Neural progenitor cell (in vitro differentiated cells): ENCODE data around the gene CHCHD10. TPM values are rescaled to one million over a fixed set of nuclear protein-coding genes. Genes with fewer than 3 reads are reported as not detected.

Source experiments
- DNase-seq: peaks from one replicate; pipeline ENCODE4 v3.0.0-alpha.2; 2016; ENCODE audit warnings: low spot score
- H2AFZ ChIP-seq: fragments of 200-600 bp; sonication (generic); replicated peaks from 2 replicates; pipeline ENCODE4 v1.6.1; 2016; ENCODE audit warnings: antibody characterized with exemption
- H3F3A ChIP-seq: fragments of 200-600 bp; sonication (generic); 2 replicates; pipeline ENCODE4 v1.6.1; 2016; ENCODE audit warnings: antibody characterized with exemption, low read depth
- H3K27ac ChIP-seq: fragments of 200-600 bp; sonication (generic); 2 replicates; pipeline ENCODE4 v1.5.1; 2016; ENCODE audit warnings: mild to moderate bottlenecking
- H3K27me3 ChIP-seq: fragments of 200-600 bp; sonication (generic); 2 replicates; pipeline ENCODE4 v1.6.1; 2016; ENCODE audit warnings: mild to moderate bottlenecking, moderate library complexity
- H3K36me3 ChIP-seq: fragments of 200-600 bp; sonication (generic); 2 replicates; pipeline ENCODE4 v1.5.1; 2016
- H3K4me1 ChIP-seq: fragments of 200-600 bp; sonication (generic); 2 replicates; pipeline ENCODE4 v1.6.1; 2016; ENCODE audit warnings: mixed run types
- H3K4me2 ChIP-seq: fragments of 200-600 bp; sonication (generic); 2 replicates; pipeline ENCODE4 v1.6.1; 2016
- H3K4me3 ChIP-seq: fragments of 200-600 bp; sonication (generic); 2 replicates; pipeline ENCODE4 v1.5.1; 2016
- H3K79me2 ChIP-seq: fragments of 200-600 bp; sonication (generic); 2 replicates; pipeline ENCODE4 v1.6.1; 2016; ENCODE audit warnings: low read depth
- H3K9ac ChIP-seq: fragments of 200-600 bp; sonication (generic); 2 replicates; pipeline ENCODE4 v1.6.1; 2016
- H3K9me3 ChIP-seq: fragments of 200-600 bp; sonication (generic); 2 replicates; pipeline ENCODE4 v1.5.1; 2016; ENCODE audit warnings: low read depth
- H4K20me1 ChIP-seq: fragments of 200-600 bp; sonication (generic); 2 replicates; pipeline ENCODE4 v1.6.1; 2016; ENCODE audit warnings: low read depth
- H3K27ac Mint-ChIP-seq: 3 replicates; pipeline ENCODE4 v1.8.0; 2021; ENCODE audit warnings: mixed read lengths
- H3K27me3 Mint-ChIP-seq: 2 replicates; pipeline ENCODE4 v1.8.0; 2022; ENCODE audit warnings: low read depth, mild to moderate bottlenecking, inconsistent platforms, moderate library complexity, mixed read lengths; ENCODE audit not compliant: insufficient read depth
- H3K36me3 Mint-ChIP-seq: 3 replicates; pipeline ENCODE4 v1.8.0; 2021; ENCODE audit warnings: mixed read lengths
- H3K4me1 Mint-ChIP-seq: 3 replicates; pipeline ENCODE4 v1.8.0; 2021; ENCODE audit warnings: mixed read lengths
- H3K4me3 Mint-ChIP-seq: 3 replicates; pipeline ENCODE4 v1.8.0; 2021; ENCODE audit warnings: mild to moderate bottlenecking, moderate library complexity, mixed read lengths
- H3K9me3 Mint-ChIP-seq: 3 replicates; pipeline ENCODE4 v1.8.0; 2020; ENCODE audit warnings: mixed read lengths
- EZH2 ChIP-seq: fragments of 200-600 bp; sonication (generic); IDR thresholded peaks from 2 replicates; pipeline ENCODE4 v1.6.1; 2017; ENCODE audit warnings: antibody characterized with exemption, mild to moderate bottlenecking, moderate library complexity
- EZH2phosphoT487 ChIP-seq: fragments of 200-600 bp; sonication (generic); IDR thresholded peaks from 2 replicates; pipeline ENCODE4 v1.6.1; 2017; ENCODE audit warnings: antibody characterized with exemption
- total RNA-seq: library from RNA; depleted of rRNA; stranded (reverse); fragments of >200 nt; gene quantifications from 2 replicates; pipeline ENCODE4 v1.2.3, GENCODE V29; 2015; ENCODE audit warnings: low replicate concordance
- TF ChIP-seq, protein P1 (sequence below): fragments of 200-600 bp; sonication (generic); IDR thresholded peaks from 2 replicates; pipeline ENCODE4 v1.5.1; 2017; ENCODE audit warnings: antibody characterized with exemption, mild to moderate bottlenecking

Gene CHCHD10
- total RNA-seq, 1 donor from 2014 or later = 9.1 TPM

DNA sequence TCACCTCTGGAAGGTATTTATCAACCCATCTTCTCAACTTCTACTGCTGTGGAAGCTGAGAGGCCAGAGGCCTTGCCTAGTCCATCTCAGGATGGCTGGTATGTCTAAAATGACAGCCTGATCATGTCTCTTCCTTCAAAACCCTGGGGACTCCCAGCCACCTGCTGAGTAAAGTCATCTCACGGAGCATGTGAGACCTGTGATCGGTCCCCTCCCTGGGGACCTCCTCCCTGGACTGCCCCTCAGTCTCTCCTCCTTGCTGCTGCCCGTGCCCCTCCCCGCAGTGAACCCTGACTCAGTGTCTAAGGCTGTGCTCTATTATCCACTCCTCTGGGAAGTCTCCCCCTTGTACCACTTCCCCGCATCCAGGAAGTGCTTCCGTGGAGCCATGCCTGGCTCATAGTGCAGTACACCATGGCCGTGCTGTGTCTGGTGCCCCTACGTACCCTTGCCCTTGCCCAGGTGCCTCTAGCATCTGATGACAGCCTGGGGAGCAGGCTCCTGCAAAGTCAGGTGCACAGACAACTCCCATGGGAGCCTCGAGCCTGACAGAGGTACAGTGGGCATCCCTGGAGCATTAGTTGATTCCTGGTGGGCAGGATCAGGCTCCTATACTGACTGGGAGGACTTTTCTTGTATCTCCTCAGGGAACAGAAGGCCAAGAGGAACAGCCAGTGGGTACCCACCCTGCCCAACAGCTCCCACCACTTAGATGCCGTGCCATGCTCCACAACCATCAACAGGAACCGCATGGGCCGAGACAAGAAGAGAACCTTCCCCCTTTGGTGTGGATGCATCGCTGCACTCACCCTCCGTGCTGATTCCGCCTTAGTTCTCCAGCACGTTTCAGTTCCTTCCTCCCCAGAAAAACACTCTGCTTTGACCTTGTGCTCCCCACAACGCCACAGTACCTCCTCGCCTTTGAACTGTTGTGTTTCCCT, 32.8 kb upstream of the CHCHD10 start:
- H3K27me3 Mint-ChIP-seq = peaks cover 2% of the 10 kb centered on the region
- peak overlapping the region; percentile 57 for H3K27ac Mint-ChIP-seq
- no peaks in the 10 kb centered on the region for H3K4me1 Mint-ChIP-seq
- H3K27me3 ChIP-seq = no peaks in the 10 kb centered on the region
- peaks cover 2% of the 10 kb centered on the region for H4K20me1 ChIP-seq
- no peak overlapping the region for H3K4me3 ChIP-seq
- H3K27ac ChIP-seq = no peak overlapping the region
- H3K9ac ChIP-seq = no peak overlapping the region
- TF ChIP-seq, protein P1, sequence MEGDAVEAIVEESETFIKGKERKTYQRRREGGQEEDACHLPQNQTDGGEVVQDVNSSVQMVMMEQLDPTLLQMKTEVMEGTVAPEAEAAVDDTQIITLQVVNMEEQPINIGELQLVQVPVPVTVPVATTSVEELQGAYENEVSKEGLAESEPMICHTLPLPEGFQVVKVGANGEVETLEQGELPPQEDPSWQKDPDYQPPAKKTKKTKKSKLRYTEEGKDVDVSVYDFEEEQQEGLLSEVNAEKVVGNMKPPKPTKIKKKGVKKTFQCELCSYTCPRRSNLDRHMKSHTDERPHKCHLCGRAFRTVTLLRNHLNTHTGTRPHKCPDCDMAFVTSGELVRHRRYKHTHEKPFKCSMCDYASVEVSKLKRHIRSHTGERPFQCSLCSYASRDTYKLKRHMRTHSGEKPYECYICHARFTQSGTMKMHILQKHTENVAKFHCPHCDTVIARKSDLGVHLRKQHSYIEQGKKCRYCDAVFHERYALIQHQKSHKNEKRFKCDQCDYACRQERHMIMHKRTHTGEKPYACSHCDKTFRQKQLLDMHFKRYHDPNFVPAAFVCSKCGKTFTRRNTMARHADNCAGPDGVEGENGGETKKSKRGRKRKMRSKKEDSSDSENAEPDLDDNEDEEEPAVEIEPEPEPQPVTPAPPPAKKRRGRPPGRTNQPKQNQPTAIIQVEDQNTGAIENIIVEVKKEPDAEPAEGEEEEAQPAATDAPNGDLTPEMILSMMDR = no peak
- TF ChIP-seq EZH2phosphoT487 (no peak), EZH2 (no peak)
- no peak overlapping the region for H3K4me3 Mint-ChIP-seq
- no peaks in the 10 kb centered on the region for H3K9me3 Mint-ChIP-seq
- no peaks in the 10 kb centered on the region for H3K4me1 ChIP-seq
- no peaks in the 10 kb centered on the region for H3K9me3 ChIP-seq
- DNase-seq = no peak
- H3K36me3 Mint-ChIP-seq = peaks cover 50% of the 10 kb centered on the region
- H3K4me2 ChIP-seq = no peak overlapping the region
- no peak overlapping the region for H2AFZ ChIP-seq
- no peaks in the 10 kb centered on the region for H3F3A ChIP-seq
- peaks cover 8% of the 10 kb centered on the region for H3K36me3 ChIP-seq
- peaks cover 5% of the 10 kb centered on the region for H3K79me2 ChIP-seq

DNA sequence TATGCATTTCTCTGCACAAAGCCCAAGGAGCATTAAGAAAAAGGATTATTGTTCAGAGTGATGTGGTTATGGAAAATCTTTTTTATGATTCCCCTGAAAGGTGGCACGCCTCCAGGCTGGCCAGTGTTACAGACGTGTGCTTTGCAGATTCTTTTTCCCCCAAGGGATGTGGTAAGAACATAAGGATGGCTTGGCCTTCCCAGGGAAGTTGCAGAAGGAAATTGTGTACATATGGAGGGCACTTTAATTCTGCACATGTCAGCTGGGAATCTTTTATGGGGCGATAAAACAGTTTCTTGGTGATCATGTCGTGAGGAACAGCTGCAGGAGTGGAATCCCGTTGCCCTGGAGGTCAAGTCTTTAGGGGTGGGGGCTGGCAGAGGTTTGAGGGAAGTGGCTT, 28.7 kb upstream of the CHCHD10 start:
- H3K36me3 ChIP-seq = no peaks in the 10 kb centered on the region

DNA sequence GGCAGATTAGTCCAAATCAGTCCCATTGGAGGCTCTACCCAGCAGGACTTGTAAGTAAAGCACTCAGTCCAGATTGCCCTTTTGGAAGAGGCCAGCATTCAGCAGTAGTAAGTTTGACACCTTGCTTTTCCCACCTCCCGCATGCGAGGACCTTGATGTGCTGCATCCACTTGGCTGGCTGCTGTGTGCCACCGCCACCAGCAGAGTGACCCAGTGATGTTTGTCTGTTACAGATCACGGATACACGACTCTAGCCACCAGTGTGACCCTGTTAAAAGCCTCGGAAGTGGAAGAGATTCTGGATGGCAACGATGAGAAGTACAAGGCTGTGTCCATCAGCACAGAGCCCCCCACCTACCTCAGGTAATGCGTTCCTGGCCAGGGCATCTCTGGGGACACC, 25.6 kb upstream of the CHCHD10 start:
- H3K36me3 Mint-ChIP-seq = peaks cover 32% of the 10 kb centered on the region

More for the DNA sequence above, 28.7 kb upstream of the CHCHD10 start:
- Histone ChIP-seq H3K79me2 (peaks cover 26% of the 10 kb centered on the region), H3K9ac (no peak overlapping the region), H2AFZ (no peak overlapping the region), H3K4me2 (no peak overlapping the region), H4K20me1 (peaks cover 23% of the 10 kb centered on the region), H3K27ac (no peak overlapping the region), H3K4me1 (no peaks in the 10 kb centered on the region), H3K27me3 (no peaks in the 10 kb centered on the region), H3F3A (no peaks in the 10 kb centered on the region), H3K9me3 (no peaks in the 10 kb centered on the region), H3K4me3 (no peak overlapping the region)
- H3K4me3 Mint-ChIP-seq = no peak overlapping the region
- peaks cover 2% of the 10 kb centered on the region for H3K27me3 Mint-ChIP-seq
- no peak for DNase-seq
- peaks cover 42% of the 10 kb centered on the region for H3K36me3 Mint-ChIP-seq
- H3K27ac Mint-ChIP-seq = no peak overlapping the region
- H3K9me3 Mint-ChIP-seq = no peaks in the 10 kb centered on the region
- no peaks in the 10 kb centered on the region for H3K4me1 Mint-ChIP-seq
- TF ChIP-seq EZH2phosphoT487 = no peak
- TF ChIP-seq, protein P1 = no peak
- TF ChIP-seq EZH2 = no peak

More for the DNA sequence above, 25.6 kb upstream of the CHCHD10 start:
- DNase-seq = no peak
- Histone ChIP-seq H3F3A (no peaks in the 10 kb centered on the region), H4K20me1 (peaks cover 54% of the 10 kb centered on the region), H3K27ac (no peak overlapping the region), H3K4me3 (no peak overlapping the region), H3K36me3 (no peaks in the 10 kb centered on the region), H3K79me2 (peaks cover 57% of the 10 kb centered on the region), H3K4me1 (peaks cover 13% of the 10 kb centered on the region), H3K27me3 (no peaks in the 10 kb centered on the region), H3K9ac (no peak overlapping the region), H3K9me3 (no peaks in the 10 kb centered on the region), H3K4me2 (no peak overlapping the region), H2AFZ (no peak overlapping the region)
- Mint-ChIP-seq H3K4me1 (peaks cover 12% of the 10 kb centered on the region), H3K27me3 (no peaks in the 10 kb centered on the region), H3K9me3 (no peaks in the 10 kb centered on the region), H3K27ac (no peak overlapping the region), H3K4me3 (no peak overlapping the region)
- no peak for TF ChIP-seq EZH2
